GM12878 (cell line): ENCODE results near the gene MYBPC2. TPM values are rescaled to one million over a fixed set of nuclear protein-coding genes. Genes with fewer than 3 reads are reported as not detected.

Experiments
- ATAC-seq: fragments of 200-7000 bp; cut with Tn5 transposase; 3 replicates; pipeline ENCODE4 v1.9.1; 2020; ENCODE audit warnings: mild to moderate bottlenecking, moderate library complexity
- BruUV-seq: library from RNA; stranded (reverse); fragments of 400-500 nt; replicated peaks from 2 replicates; lab custom pipeline; 2021; lab: Mats Ljungman, UMichigan
- CTCF ChIA-PET: fragments of 300-600 bp; sonication (Branson Sonifier 250); formaldehyde crosslinking; extraction: SDS; loops from one replicate; lab custom pipeline; 2021; ENCODE audit warnings: inconsistent platforms; lab: Yijun Ruan, JAX
- POLR2A ChIA-PET: fragments of 350-600 bp; formaldehyde crosslinking; extraction: SDS; loops from one replicate; lab custom pipeline; 2021; ENCODE audit warnings: inconsistent platforms; lab: Charles Lee
- RAD21 ChIA-PET: fragments of 300-600 bp; sonication (Branson Sonifier 250); formaldehyde crosslinking; loops from one replicate; lab custom pipeline; 2023; ENCODE audit warnings: antibody characterized with exemption; ENCODE audit not compliant: unreplicated experiment; lab: Charles Lee
- SMC1A ChIA-PET: fragments of 300-600 bp; sonication (Branson Sonifier 250); formaldehyde crosslinking; loops from one replicate; lab custom pipeline; 2023; ENCODE audit not compliant: unreplicated experiment, uncharacterized antibody; lab: Charles Lee
- DNase-seq: peaks from one replicate; pipeline ENCODE4 v3.0.0-alpha.2; 2011; ENCODE audit warnings: low read depth, low spot score
- FAIRE-seq: peaks from 3 replicates; lab custom pipeline; 2011; peaks lifted over from hg19 to GRCh38; lab: Jason Lieb, UNC
- H2AFZ ChIP-seq: 2 replicates; pipeline ENCODE4 v1.6.0; 2011; ENCODE audit warnings: low read depth, low read length, control low read depth; ENCODE audit not compliant: control insufficient read depth
- H3K27ac ChIP-seq: 2 replicates; pipeline ENCODE4 v1.5.1; 2011; ENCODE audit warnings: control low read depth; ENCODE audit not compliant: control insufficient read depth, insufficient read depth
- H3K27me3 ChIP-seq, 2 experiments: replicated peaks in 1 of 2; 2 replicates each; pipeline versions ENCODE4 v1.6.0 to v1.6.1; 2011; ENCODE audit warnings: low read length in 1 of 2; ENCODE audit not compliant: control insufficient read depth in 2 of 2, insufficient read depth in 2 of 2
- H3K36me3 ChIP-seq, 2 experiments: 2 replicates each; pipeline ENCODE4 v1.5.1; 2011; ENCODE audit warnings: low read length in 1 of 2; ENCODE audit not compliant: control insufficient read depth in 2 of 2, insufficient read depth in 2 of 2
- H3K4me1 ChIP-seq: 2 replicates; pipeline ENCODE4 v1.6.1; 2011; ENCODE audit warnings: mild to moderate bottlenecking, low read length, moderate library complexity, mixed read lengths; ENCODE audit not compliant: control insufficient read depth, insufficient read depth
- H3K4me2 ChIP-seq: 2 replicates; pipeline ENCODE4 v1.6.0; 2011; ENCODE audit warnings: control low read depth; ENCODE audit not compliant: control insufficient read depth, insufficient read depth
- H3K4me3 ChIP-seq: fragments of 200-600 bp; sonication (generic); 2 replicates; pipeline ENCODE4 v1.5.1; 2016
- H3K79me2 ChIP-seq: 2 replicates; pipeline ENCODE4 v1.6.0; 2011; ENCODE audit warnings: low read length; ENCODE audit not compliant: control insufficient read depth, insufficient read depth
- H3K9ac ChIP-seq: 2 replicates; pipeline ENCODE4 v1.8.0; 2011; ENCODE audit warnings: low read length, control low read depth, mixed read lengths; ENCODE audit not compliant: control insufficient read depth, insufficient read depth
- H3K9me3 ChIP-seq: replicated peaks from 3 replicates; pipeline ENCODE4 v1.5.1; 2011; ENCODE audit warnings: mild to moderate bottlenecking, low read length; ENCODE audit not compliant: control insufficient read depth, insufficient read depth
- H4K20me1 ChIP-seq: 2 replicates; pipeline ENCODE4 v1.6.0; 2011; ENCODE audit not compliant: control insufficient read depth, insufficient read depth
- ASH2L ChIP-seq: fragments of 300-600, 200-600 bp; sonication (generic); IDR thresholded peaks from 2 replicates; pipeline ENCODE4 v1.6.1; 2017; ENCODE audit warnings: low read depth, mild to moderate bottlenecking, borderline replicate concordance
- CEBPZ ChIP-seq: fragments of 150-350 bp; IDR thresholded peaks from 2 replicates; pipeline ENCODE4 v1.6.1; 2016; ENCODE audit warnings: low read depth, low read length
- CHD4 ChIP-seq: fragments of 200-600 bp; sonication (generic); IDR thresholded peaks from 2 replicates; pipeline ENCODE4 v1.6.1; 2016; ENCODE audit warnings: mild to moderate bottlenecking
- MYC ChIP-seq: IDR thresholded peaks from 2 replicates; pipeline ENCODE4 v1.6.1; 2011; ENCODE audit warnings: mild to moderate bottlenecking, low read length, moderate library complexity, inconsistent platforms; ENCODE audit not compliant: insufficient read depth, insufficient replicate concordance, insufficient read length, severe bottlenecking
- NFYB ChIP-seq: IDR thresholded peaks from 2 replicates; pipeline ENCODE4 v1.6.1; 2011; ENCODE audit warnings: low read depth, mild to moderate bottlenecking, low read length, improper control_type of control experiment, moderate library complexity; ENCODE audit not compliant: insufficient read depth
- PAX8 ChIP-seq: fragments of 450-650 bp; IDR thresholded peaks from 2 replicates; pipeline ENCODE4 v1.6.1; 2017; ENCODE audit warnings: mild to moderate bottlenecking, moderate library complexity
- POLR2AphosphoS2 ChIP-seq: IDR thresholded peaks from 2 replicates; pipeline ENCODE4 v1.6.1; 2011; ENCODE audit warnings: low read depth, mild to moderate bottlenecking, low read length, improper control_type of control experiment, moderate library complexity
- RAD51 ChIP-seq: fragments of 450-650 bp; IDR thresholded peaks from 2 replicates; pipeline ENCODE4 v1.6.1; 2016; ENCODE audit warnings: moderate library complexity, mild to moderate bottlenecking, inconsistent platforms
- RBBP5 ChIP-seq: fragments of 200-600 bp; sonication (generic); conservative IDR thresholded peaks from 2 replicates; pipeline ENCODE4 v1.6.1; 2016
- WRNIP1 ChIP-seq: IDR thresholded peaks from 2 replicates; pipeline ENCODE4 v1.6.1; 2011; ENCODE audit warnings: low read depth, low read length, improper control_type of control experiment, borderline replicate concordance
- ZBTB4 ChIP-seq: fragments of 450-650 bp; formaldehyde crosslinking; IDR thresholded peaks from 2 replicates; pipeline ENCODE4 v1.4.0; 2022; ENCODE audit warnings: mild to moderate bottlenecking, moderate library complexity
- WGBS: methylation state at CpG from one replicate; pipeline ENCODE4 v1.1.6; 2016; ENCODE audit warnings: low lambda C conversion rate; ENCODE audit not compliant: insufficient replicate concordance, insufficient coverage; ENCODE audit errors: missing lambda C conversion rate; 5-methylcytosine and 5-hydroxymethylcytosine counted together
- in situ Hi-C: fragments of 300-500 bp; cut with MboI; formaldehyde crosslinking; loops from 9 replicates; pipeline ENCODE4 v1.14.3; 2018; ENCODE audit warnings: mixed read lengths
- intact Hi-C: fragments of 100-400 bp; cut with micrococcal nuclease; formaldehyde crosslinking; loops from one replicate; pipeline ENCODE4 v1.14.2; 2022; ENCODE audit not compliant: unreplicated experiment
- polyA plus RNA-seq, 11 experiments: library from polyadenylated mRNA; depleted of rRNA in 4 of 11; unstranded in 6 of 11; stranded (reverse) in 5 of 11; fragments of >200 nt; fragmentation: Nextera tagmentation in 4 of 11; fragmentation: Illumina TruSeq in 1 of 11; extraction: Ambion mirVana in 4 of 11; extraction: Trizol in 1 of 11; gene quantifications; 1 replicate in 1 of 11; 2 replicates in 10 of 11; pipeline versions ENCODE4 v1.2.1 to v1.2.3, GENCODE V29; 2011 to 2016; ENCODE audit warnings: inconsistent platforms in 2 of 11, missing spikeins in 2 of 11, low read depth in 1 of 11
- total RNA-seq, 4 experiments: library from RNA; depleted of rRNA in 3 of 4; stranded (reverse); fragments of >200 nt in 3 of 4; fragmentation: Illumina TruSeq in 1 of 4; extraction: Trizol in 1 of 4; gene quantifications; 2 replicates each; pipeline versions ENCODE4 v1.2.1 to v1.2.3, GENCODE V29; 2013 to 2021

The MYBPC2 gene
- total and polyA plus RNA-seq, 10 of the 15 experiments (the other 5 are each of a cell fraction or from before 2014, with no cell fraction given) = 0.09 to 2.6 (median 0.61) TPM

- intact Hi-C loops = no loop called here
- Histone ChIP-seq H3K4me2 (no peak overlapping the region), H3K9me3 (no peaks in the 10 kb centered on the region), H3K79me2 (no peaks in the 10 kb centered on the region), H3K4me3 (no peak overlapping the region), H3K36me3 (no peaks in the 10 kb centered on the region), H3K9ac (no peak overlapping the region), H3K27ac (no peak overlapping the region), H4K20me1 (no peaks in the 10 kb centered on the region), H2AFZ (no peak overlapping the region), H3K27me3 (no peaks in the 10 kb centered on the region), H3K4me1 (peaks cover 3% of the 10 kb centered on the region; the same call in 1 of the 2 replicates)
- ChIA-PET SMC1A (no interaction called here), CTCF (interaction anchor here (1.2 to 2.4 kb wide), 2 partner anchors 28 to 49 kb away, joined by 4 to 10 read pairs; no protein-coding TSS in a partner anchor), RAD21 (interaction anchor here (0.5 to 0.6 kb wide), 2 partner anchors 283 to 876 kb away, joined by 3 read pairs; no protein-coding TSS in a partner anchor), POLR2A (no interaction called here)
- ATAC-seq (no peak), DNase-seq (no peak), FAIRE-seq (no peak)
- TF ChIP-seq POLR2AphosphoS2 = no peak
- no peak for TF ChIP-seq ZBTB4 (CRISPR knock-in tag)
- TF ChIP-seq MYC = no peak
- no peak for TF ChIP-seq CHD4
- TF ChIP-seq CEBPZ = no peak
- TF ChIP-seq ASH2L = no peak
- TF ChIP-seq RBBP5 = no peak
- no peak for TF ChIP-seq WRNIP1
- no peak for TF ChIP-seq RAD51
- TF ChIP-seq PAX8 = no peak
- no peak for TF ChIP-seq NFYB
- no TSS peak for BruUV-seq
- in situ Hi-C loops = no loop called here
- WGBS = 85% methylated on average over 11 of the region's 11 CpGs
These were observed 76.7 kb downstream of the MYBPC2 start for GRCh38 chr19:50509366-50509765.
